GM18498 (cell line): ENCODE data around the gene MEAF6.
A peak's percentile ranks its signal among the peaks of the same experiment; 100 is the strongest.

Experiments
- ATAC-seq: cut with Tn5 transposase; IDR thresholded peaks from one replicate; pipeline ENCODE4 v1.9.1; 2021; ENCODE audit warnings: mild to moderate bottlenecking, moderate library complexity; ENCODE audit not compliant: unreplicated experiment

MEAF6 gene

GRCh38 chr1:37485902-37486679 lies 28.5 kb downstream of the MEAF6 start:
- ATAC-seq, result no peak

GRCh38 chr1:37484325-37485051 lies 30.1 kb downstream of the MEAF6 start:
- ATAC-seq, result no peak

GRCh38 chr1:37483785-37484184 lies 30.8 kb downstream of the MEAF6 start:
- ATAC-seq, result no peak

- ATAC-seq, result no peak
Measured at GRCh38 chr1:37482796-37483744, 31.5 kb downstream of the MEAF6 start.

- ATAC-seq, result no peak
Measured at GRCh38 chr1:37482004-37482785, 32.4 kb downstream of the MEAF6 start.

- ATAC-seq, result no peak
Measured at GRCh38 chr1:37481289-37482003, 33.1 kb downstream of the MEAF6 start.

- no peak for ATAC-seq
Measured at GRCh38 chr1:37480581-37481288, 33.8 kb downstream of the MEAF6 start.

GRCh38 chr1:37480125-37480466 lies 34.5 kb downstream of the MEAF6 start:
- no peak for ATAC-seq

GRCh38 chr1:37479255-37480124 lies 35.1 kb downstream of the MEAF6 start:
- peak; percentile 33 for ATAC-seq

GRCh38 chr1:37478890-37479254 lies 35.7 kb downstream of the MEAF6 start:
- ATAC-seq, result no peak

- ATAC-seq, result no peak
Measured at GRCh38 chr1:37478451-37478881, 36.1 kb downstream of the MEAF6 start.

GRCh38 chr1:37477946-37478345 lies 36.6 kb downstream of the MEAF6 start:
- no peak for ATAC-seq

GRCh38 chr1:37477198-37477931 lies 37.2 kb downstream of the MEAF6 start:
- peak; percentile 38 for ATAC-seq

GRCh38 chr1:37476460-37477197 lies 37.9 kb downstream of the MEAF6 start:
- no peak for ATAC-seq

GRCh38 chr1:37476087-37476452 lies 38.5 kb downstream of the MEAF6 start:
- ATAC-seq, result no peak

GRCh38 chr1:37475380-37476086 lies 39.0 kb downstream of the MEAF6 start:
- ATAC-seq, result no peak
